Naive thymus-derived CD4-positive, alpha-beta T cell (primary cell): ENCODE data around the gene FNDC5. TPM values are rescaled to one million over a fixed set of nuclear protein-coding genes. Genes with fewer than 3 reads are reported as not detected.

Experiments
- ATAC-seq: fragments of 150-1000 bp; cut with Tn5 transposase; 2 replicates; pipeline ENCODE4 v1.10.0; 2021; ENCODE audit warnings: mild to moderate bottlenecking, moderate library complexity
- CTCF ChIA-PET: fragments of 350-600 bp; sonication (Branson Sonifier 250); formaldehyde crosslinking; loops from one replicate; lab custom pipeline; 2021; ENCODE audit warnings: antibody characterized with exemption; lab: Charles Lee
- POLR2A ChIA-PET: fragments of 350-600 bp; sonication (Branson Sonifier 250); formaldehyde crosslinking; loops from one replicate; lab custom pipeline; 2021; ENCODE audit warnings: antibody characterized with exemption, inconsistent platforms; lab: Charles Lee
- DNase-seq, 9 donors: peaks; one replicate each; pipeline versions ENCODE4 v3.0.0 to v3.0.0-alpha.2; 2020 to 2022; ENCODE audit warnings: mixed read lengths in 1 of 9
- H3K27ac ChIP-seq: one replicate; pipeline ENCODE4 v1.7.0; 2013; ENCODE audit warnings: mild to moderate bottlenecking, low read depth, low read length, moderate library complexity
- H3K27me3 ChIP-seq, 2 donors: one replicate each; pipeline ENCODE4 v1.7.0; 2013; ENCODE audit warnings: low read length in 2 of 2, mild to moderate bottlenecking in 2 of 2, moderate library complexity in 2 of 2; ENCODE audit not compliant: control insufficient read depth in 2 of 2, insufficient read depth in 2 of 2
- H3K36me3 ChIP-seq, 3 experiments: 1 replicate in 2 of 3; 2 replicates in 1 of 3; pipeline ENCODE4 v1.7.0; 2013; ENCODE audit warnings: low read length in 3 of 3, mild to moderate bottlenecking in 3 of 3, moderate library complexity in 1 of 3; ENCODE audit not compliant: insufficient read depth in 3 of 3, control insufficient read depth in 2 of 3
- H3K4me1 ChIP-seq, 2 donors: one replicate each; pipeline ENCODE4 v1.7.0; 2013; ENCODE audit warnings: low read length in 2 of 2, mild to moderate bottlenecking in 2 of 2, moderate library complexity in 1 of 2; ENCODE audit not compliant: control insufficient read depth in 2 of 2, insufficient read depth in 2 of 2
- H3K4me3 ChIP-seq: 2 replicates; pipeline ENCODE4 v1.7.0; 2013; ENCODE audit warnings: mild to moderate bottlenecking, low read length
- H3K9me3 ChIP-seq, 3 experiments: 1 replicate in 2 of 3; 2 replicates in 1 of 3; pipeline ENCODE4 v1.7.0; 2013; ENCODE audit warnings: low read length in 3 of 3; ENCODE audit not compliant: control insufficient read depth in 2 of 3
- H3K27ac Mint-ChIP-seq, 9 donors: one replicate each; pipeline ENCODE4 v1.8.0; 2020 to 2022; ENCODE audit warnings: mixed read lengths in 9 of 9, mild to moderate bottlenecking in 8 of 9, moderate library complexity in 5 of 9, inconsistent platforms in 2 of 9
- H3K27me3 Mint-ChIP-seq, 5 donors: one replicate each; pipeline ENCODE4 v1.8.0; 2021 to 2022; ENCODE audit warnings: mixed read lengths in 5 of 5, mild to moderate bottlenecking in 1 of 5
- H3K36me3 Mint-ChIP-seq, 5 donors: one replicate each; pipeline ENCODE4 v1.8.0; 2020 to 2022; ENCODE audit warnings: mixed read lengths in 5 of 5, mild to moderate bottlenecking in 3 of 5, inconsistent platforms in 1 of 5
- H3K4me1 Mint-ChIP-seq, 7 donors: one replicate each; pipeline ENCODE4 v1.8.0; 2020 to 2022; ENCODE audit warnings: mixed read lengths in 7 of 7, mild to moderate bottlenecking in 3 of 7, inconsistent platforms in 1 of 7
- H3K4me3 Mint-ChIP-seq, 10 donors: one replicate each; pipeline ENCODE4 v1.8.0; 2020 to 2022; ENCODE audit warnings: mild to moderate bottlenecking in 10 of 10, mixed read lengths in 10 of 10, moderate library complexity in 6 of 10, inconsistent platforms in 2 of 10
- H3K9me3 Mint-ChIP-seq, 11 donors: one replicate each; pipeline ENCODE4 v1.8.0; 2020 to 2022; ENCODE audit warnings: mixed read lengths in 11 of 11, mild to moderate bottlenecking in 4 of 11, inconsistent platforms in 1 of 11, moderate library complexity in 1 of 11
- intact Hi-C, 2 donors: fragments of 100-400 bp; cut with micrococcal nuclease; formaldehyde crosslinking; loops; one replicate each; pipeline ENCODE4 v1.15.1; 2023
- polyA plus RNA-seq, 2 donors: library from polyadenylated mRNA; unstranded; fragments of 300-500 nt; fragmentation: Illumina TruSeq; gene quantifications; one replicate each; pipeline ENCODE4 v1.2.3, GENCODE V29; 2021
- total RNA-seq, 6 experiments: library from RNA in 5 of 6; stranded (reverse) in 5 of 6; gene quantifications; 1 replicate in 5 of 6; 2 replicates in 1 of 6; pipeline ENCODE4 v1.2.3 and lab custom pipeline; 2021 to 2026

Gene FNDC5
- total and polyA plus RNA-seq, 7 experiments from 2014 or later: 0.25 TPM; not detected in 6

GRCh38 chr1:32898056-32898455 is 27.3 kb upstream of the FNDC5 start:
- Histone ChIP-seq H3K9me3 (no peaks in the 10 kb centered on the region), H3K4me3 (no peak overlapping the region), H3K4me1 (peaks cover 0 to 5% of the 10 kb centered on the region in 2 donors), H3K36me3 (no peaks in the 10 kb centered on the region), H3K27me3 (peaks cover 0 to 15% of the 10 kb centered on the region in 2 donors), H3K27ac (no peak overlapping the region)
- peaks cover 48 to 63% (median 51%) of the 10 kb centered on the region in 5 donors for H3K27me3 Mint-ChIP-seq
- DNase-seq (no peak), ATAC-seq (no peak)
- H3K27ac Mint-ChIP-seq: no peak overlapping the region
- no peaks in the 10 kb centered on the region for H3K36me3 Mint-ChIP-seq
- intact Hi-C loops: no loop called here
- no peak overlapping the region for H3K4me3 Mint-ChIP-seq
- ChIA-PET CTCF (no interaction called here), POLR2A (no interaction called here)
- H3K9me3 Mint-ChIP-seq: peaks cover 0 to 1% (median 0%) of the 10 kb centered on the region in 11 donors
- H3K4me1 Mint-ChIP-seq: peaks cover 0 to 11% (median 8%) of the 10 kb centered on the region in 7 donors

- Mint-ChIP-seq H3K4me3 (peak overlapping the region in 1 of 10 donors; percentile 44), H3K9me3 (peaks cover 0 to 2% (median 0%) of the 10 kb centered on the region in 11 donors), H3K36me3 (peaks cover 0 to 2% (median 0%) of the 10 kb centered on the region in 5 donors), H3K27ac (no peak overlapping the region), H3K27me3 (peaks cover 45 to 61% (median 49%) of the 10 kb centered on the region in 5 donors), H3K4me1 (peaks cover 1 to 16% (median 11%) of the 10 kb centered on the region in 7 donors)
- Histone ChIP-seq H3K4me1 (peaks cover 0 to 5% of the 10 kb centered on the region in 2 donors), H3K9me3 (no peaks in the 10 kb centered on the region), H3K4me3 (no peak overlapping the region), H3K27me3 (peaks cover 0 to 18% of the 10 kb centered on the region in 2 donors), H3K27ac (no peak overlapping the region), H3K36me3 (no peaks in the 10 kb centered on the region)
- intact Hi-C loops: no loop called here
- no peak for DNase-seq
- ATAC-seq: no peak
- CTCF ChIA-PET: no interaction called here
- POLR2A ChIA-PET: no interaction called here
Measured at GRCh38 chr1:32897082-32898049, 26.7 kb upstream of the FNDC5 start.

- no peak for ATAC-seq
- Histone ChIP-seq H3K4me1 (peaks cover 0 to 5% of the 10 kb centered on the region in 2 donors), H3K4me3 (no peak overlapping the region), H3K27ac (no peak overlapping the region), H3K27me3 (peaks cover 0 to 26% of the 10 kb centered on the region in 2 donors), H3K9me3 (no peaks in the 10 kb centered on the region), H3K36me3 (no peaks in the 10 kb centered on the region)
- POLR2A ChIA-PET: no interaction called here
- Mint-ChIP-seq H3K27me3 (peaks cover 46 to 62% (median 51%) of the 10 kb centered on the region in 5 donors), H3K4me1 (peaks cover 8 to 16% (median 11%) of the 10 kb centered on the region in 7 donors), H3K9me3 (peaks cover 0 to 2% (median 0%) of the 10 kb centered on the region in 11 donors), H3K4me3 (no peak overlapping the region), H3K36me3 (peaks cover 0 to 3% (median 0%) of the 10 kb centered on the region in 5 donors), H3K27ac (no peak overlapping the region)
- intact Hi-C loops: no loop called here
- no peak for DNase-seq
- CTCF ChIA-PET: no interaction called here
Measured at GRCh38 chr1:32896451-32896850, 25.7 kb upstream of the FNDC5 start.

- POLR2A ChIA-PET: no interaction called here
- no peak for DNase-seq
- no peak overlapping the region for H3K27ac Mint-ChIP-seq
- H3K36me3 Mint-ChIP-seq: peaks cover 0 to 3% (median 0%) of the 10 kb centered on the region in 5 donors
- Histone ChIP-seq H3K9me3 (no peaks in the 10 kb centered on the region), H3K27me3 (peaks cover 0 to 30% of the 10 kb centered on the region in 2 donors), H3K27ac (no peak overlapping the region), H3K36me3 (no peaks in the 10 kb centered on the region), H3K4me3 (no peak overlapping the region), H3K4me1 (peaks cover 0 to 2% of the 10 kb centered on the region in 2 donors)
- CTCF ChIA-PET: interaction anchor here (1.1 kb wide), 1 partner anchor 34 kb away, joined by 3 read pairs; no protein-coding TSS in a partner anchor
- intact Hi-C loops: no loop called here
- peaks cover 54 to 67% (median 54%) of the 10 kb centered on the region in 5 donors for H3K27me3 Mint-ChIP-seq
- peak overlapping the region in 1 of 10 donors; percentile 27 for H3K4me3 Mint-ChIP-seq
- ATAC-seq: no peak
- H3K9me3 Mint-ChIP-seq: peaks cover 0 to 2% (median 0%) of the 10 kb centered on the region in 11 donors
- H3K4me1 Mint-ChIP-seq: peaks cover 7 to 13% (median 8%) of the 10 kb centered on the region in 7 donors
Measured at GRCh38 chr1:32895325-32896215, 24.9 kb upstream of the FNDC5 start.

- Mint-ChIP-seq H3K27ac (no peak overlapping the region), H3K4me1 (peaks cover 5 to 11% (median 8%) of the 10 kb centered on the region in 7 donors), H3K9me3 (peaks cover 0 to 2% (median 0%) of the 10 kb centered on the region in 11 donors), H3K36me3 (peaks cover 0 to 3% (median 0%) of the 10 kb centered on the region in 5 donors), H3K27me3 (peaks cover 54 to 67% (median 59%) of the 10 kb centered on the region in 5 donors), H3K4me3 (no peak overlapping the region)
- H3K27me3 ChIP-seq: peaks cover 0 to 22% of the 10 kb centered on the region in 2 donors
- H3K4me3 ChIP-seq: no peak overlapping the region
- no peaks in the 10 kb centered on the region for H3K4me1 ChIP-seq
- no peaks in the 10 kb centered on the region for H3K36me3 ChIP-seq
- DNase-seq (no peak), ATAC-seq (no peak)
- CTCF ChIA-PET: interaction anchor here (1.1 kb wide), 1 partner anchor 33 kb away, joined by 3 read pairs; no protein-coding TSS in a partner anchor
- POLR2A ChIA-PET: no interaction called here
- H3K9me3 ChIP-seq: no peaks in the 10 kb centered on the region
- intact Hi-C loops: no loop called here
- no peak overlapping the region for H3K27ac ChIP-seq
Measured at GRCh38 chr1:32894681-32895080, 24.0 kb upstream of the FNDC5 start.

GRCh38 chr1:32894019-32894600 is 23.4 kb upstream of the FNDC5 start:
- Mint-ChIP-seq H3K9me3 (peaks cover 0 to 2% (median 0%) of the 10 kb centered on the region in 11 donors), H3K36me3 (peaks cover 0 to 3% (median 0%) of the 10 kb centered on the region in 5 donors), H3K4me3 (peak overlapping the region in 8 of 10 donors; percentile 47 to 86 (median 60)), H3K27me3 (peaks cover 57 to 67% (median 62%) of the 10 kb centered on the region in 5 donors), H3K4me1 (peaks cover 5 to 11% (median 8%) of the 10 kb centered on the region in 7 donors), H3K27ac (no peak overlapping the region)
- ChIA-PET POLR2A (no interaction called here), CTCF (no interaction called here)
- no peak overlapping the region for H3K27ac ChIP-seq
- H3K4me3 ChIP-seq: no peak overlapping the region
- no peak for DNase-seq
- intact Hi-C loops: no loop called here
- no peaks in the 10 kb centered on the region for H3K36me3 ChIP-seq
- peaks cover 0 to 22% of the 10 kb centered on the region in 2 donors for H3K27me3 ChIP-seq
- no peaks in the 10 kb centered on the region for H3K9me3 ChIP-seq
- ATAC-seq: no peak
- no peaks in the 10 kb centered on the region for H3K4me1 ChIP-seq
